Karpas-422 (cell line): Measurements from ENCODE around the gene MAPKAPK2. TPM values are rescaled to one million over a fixed set of nuclear protein-coding genes. Genes with fewer than 3 reads are reported as not detected.

Source experiments
- DNase-seq: peaks from one replicate; pipeline ENCODE4 v3.0.0-alpha.2; 2015
- H2AFZ ChIP-seq: fragments of 200-600 bp; sonication (generic); 2 replicates; pipeline ENCODE4 v1.6.1; 2014; ENCODE audit warnings: antibody characterized with exemption, low read length, mixed read lengths
- H3K27ac ChIP-seq: fragments of 200-600 bp; sonication (generic); 2 replicates; pipeline ENCODE4 v1.5.1; 2014; ENCODE audit warnings: mild to moderate bottlenecking, low read length, moderate library complexity
- H3K27me3 ChIP-seq: fragments of 200-600 bp; sonication (generic); 2 replicates; pipeline ENCODE4 v1.6.1; 2014; ENCODE audit warnings: low read length, mixed read lengths
- H3K36me3 ChIP-seq: fragments of 200-600 bp; sonication (generic); 2 replicates; pipeline ENCODE4 v1.6.1; 2014; ENCODE audit warnings: low read length, mixed read lengths; ENCODE audit not compliant: insufficient read depth
- H3K4me1 ChIP-seq: fragments of 200-600 bp; sonication (generic); 2 replicates; pipeline ENCODE4 v1.6.1; 2014; ENCODE audit warnings: mild to moderate bottlenecking, low read length, mixed read lengths
- H3K4me2 ChIP-seq: fragments of 200-600 bp; sonication (generic); 2 replicates; pipeline ENCODE4 v1.6.1; 2014; ENCODE audit warnings: low read length, low read depth, mild to moderate bottlenecking; ENCODE audit not compliant: poor library complexity, severe bottlenecking
- H3K4me3 ChIP-seq: fragments of 200-600 bp; sonication (generic); 2 replicates; pipeline ENCODE4 v1.5.1; 2014; ENCODE audit warnings: mild to moderate bottlenecking, antibody characterized with exemption, low read length, mixed read lengths
- H3K79me2 ChIP-seq: fragments of 200-600 bp; sonication (generic); 2 replicates; pipeline ENCODE4 v1.6.1; 2014; ENCODE audit warnings: mild to moderate bottlenecking, low read length, mixed read lengths
- H3K9ac ChIP-seq: fragments of 200-600 bp; sonication (generic); 2 replicates; pipeline ENCODE4 v1.6.0; 2014; ENCODE audit warnings: low read length
- H3K9me2 ChIP-seq: fragments of 200-600 bp; sonication (generic), shearing (Covaris generic); replicated peaks from 2 replicates; pipeline ENCODE4 v1.6.0; 2014; ENCODE audit warnings: mild to moderate bottlenecking, low read length, moderate library complexity; ENCODE audit not compliant: insufficient read depth
- H3K9me3 ChIP-seq: fragments of 300-700, 200-600 bp; sonication (generic); 2 replicates; pipeline ENCODE4 v1.6.1; 2014; ENCODE audit warnings: low read length, mixed read lengths
- H4K20me1 ChIP-seq: fragments of 200-600 bp; sonication (generic); 2 replicates; pipeline ENCODE4 v1.6.1; 2014; ENCODE audit warnings: mild to moderate bottlenecking, antibody characterized with exemption, low read length, low read depth; ENCODE audit not compliant: insufficient read depth
- total RNA-seq: library from RNA; depleted of rRNA; stranded (reverse); fragments of >200 nt; shearing (Covaris generic); gene quantifications from 2 replicates; pipeline ENCODE4 v1.2.3, GENCODE V29; 2014; ENCODE audit warnings: low replicate concordance

Gene MAPKAPK2
- total RNA-seq, 1 experiment from 2014 or later, result 19.8 TPM

- no peak overlapping the region for H3K27ac ChIP-seq
- no peaks in the 10 kb centered on the region for H3K36me3 ChIP-seq
- H2AFZ ChIP-seq, result no peak overlapping the region
These were observed 21.3 kb upstream of the MAPKAPK2 start for GRCh38 chr1:206663362-206663761.

GRCh38 chr1:206663832-206664652 is 20.7 kb upstream of the MAPKAPK2 start:
- H3K4me2 ChIP-seq, result peak overlapping the region; percentile 40
- H3K9ac ChIP-seq, result no peak overlapping the region
- peak overlapping the region; percentile 16; the same call in 1 of the 2 replicates for H3K4me3 ChIP-seq

More at GRCh38 chr1:206663362-206663761, 21.3 kb upstream of the MAPKAPK2 start:
- no peaks in the 10 kb centered on the region for H3K27me3 ChIP-seq
- H3K4me2 ChIP-seq, result peak overlapping the region; percentile 40
- H3K9me3 ChIP-seq, result no peaks in the 10 kb centered on the region
- no peaks in the 10 kb centered on the region for H4K20me1 ChIP-seq
- H3K9ac ChIP-seq, result no peak overlapping the region
- peaks cover 34% of the 10 kb centered on the region for H3K4me1 ChIP-seq
- no peaks in the 10 kb centered on the region for H3K79me2 ChIP-seq
- H3K4me3 ChIP-seq, result no peak overlapping the region; the same call in 1 of the 2 replicates
- H3K9me2 ChIP-seq, result no peaks in the 10 kb centered on the region
- no peak for DNase-seq

DNA sequence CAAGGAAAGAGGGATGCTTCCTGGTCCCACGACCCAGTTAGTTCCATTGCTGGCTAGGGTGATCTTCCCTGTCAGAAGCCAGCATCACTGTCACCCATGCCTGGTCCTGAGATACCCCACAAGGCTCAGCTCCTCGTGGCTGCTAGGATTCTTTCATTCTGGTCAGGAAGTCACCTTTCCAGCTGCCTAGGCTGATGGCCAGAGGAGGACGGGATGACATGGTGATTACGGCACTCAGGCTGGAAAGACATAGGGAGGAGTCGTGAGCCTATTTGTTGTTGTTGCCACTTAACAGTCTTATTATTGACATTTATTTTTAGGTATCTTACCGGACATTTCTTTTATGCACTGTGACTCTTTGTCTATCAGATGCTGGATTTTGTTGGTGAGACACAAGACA is 20.0 kb upstream of the MAPKAPK2 start:
- Histone ChIP-seq H3K27me3 (no peaks in the 10 kb centered on the region), H4K20me1 (no peaks in the 10 kb centered on the region), H3K27ac (no peak overlapping the region), H3K36me3 (no peaks in the 10 kb centered on the region), H3K9ac (no peak overlapping the region), H3K4me3 (no peak overlapping the region), H3K4me2 (peak overlapping the region; percentile 40), H3K9me3 (no peaks in the 10 kb centered on the region), H3K9me2 (no peaks in the 10 kb centered on the region), H3K4me1 (peaks cover 34% of the 10 kb centered on the region), H2AFZ (no peak overlapping the region), H3K79me2 (no peaks in the 10 kb centered on the region)
- no peak for DNase-seq

More at GRCh38 chr1:206663832-206664652, 20.7 kb upstream of the MAPKAPK2 start:
- no peaks in the 10 kb centered on the region for H3K79me2 ChIP-seq
- no peak overlapping the region for H2AFZ ChIP-seq
- no peak overlapping the region for H3K27ac ChIP-seq
- no peaks in the 10 kb centered on the region for H3K9me3 ChIP-seq
- H3K4me1 ChIP-seq, result peaks cover 34% of the 10 kb centered on the region
- H4K20me1 ChIP-seq, result no peaks in the 10 kb centered on the region
- no peaks in the 10 kb centered on the region for H3K9me2 ChIP-seq
- no peaks in the 10 kb centered on the region for H3K36me3 ChIP-seq
- peak; percentile 88 for DNase-seq
- H3K27me3 ChIP-seq, result no peaks in the 10 kb centered on the region

- H2AFZ ChIP-seq, result no peak overlapping the region
- H3K27ac ChIP-seq, result no peak overlapping the region
These were observed 18.6 kb upstream of the MAPKAPK2 start for GRCh38 chr1:206666031-206666561.

GRCh38 chr1:206666954-206667665 is 17.6 kb upstream of the MAPKAPK2 start:
- H2AFZ ChIP-seq, result no peak overlapping the region
- no peaks in the 10 kb centered on the region for H3K79me2 ChIP-seq
- no peaks in the 10 kb centered on the region for H4K20me1 ChIP-seq
- H3K9me2 ChIP-seq, result no peaks in the 10 kb centered on the region
- no peaks in the 10 kb centered on the region for H3K36me3 ChIP-seq
- H3K4me2 ChIP-seq, result no peak overlapping the region
- H3K9ac ChIP-seq, result no peak overlapping the region
- peaks cover 36% of the 10 kb centered on the region for H3K4me1 ChIP-seq
- no peaks in the 10 kb centered on the region for H3K27me3 ChIP-seq
- no peak overlapping the region for H3K4me3 ChIP-seq
- no peak overlapping the region for H3K27ac ChIP-seq
- DNase-seq, result no peak
- H3K9me3 ChIP-seq, result no peaks in the 10 kb centered on the region

More at GRCh38 chr1:206666031-206666561, 18.6 kb upstream of the MAPKAPK2 start:
- Histone ChIP-seq H3K4me2 (no peak overlapping the region), H3K27me3 (no peaks in the 10 kb centered on the region), H3K9me3 (no peaks in the 10 kb centered on the region), H3K4me1 (peaks cover 34% of the 10 kb centered on the region), H3K9ac (no peak overlapping the region), H4K20me1 (no peaks in the 10 kb centered on the region), H3K9me2 (no peaks in the 10 kb centered on the region), H3K36me3 (no peaks in the 10 kb centered on the region), H3K79me2 (no peaks in the 10 kb centered on the region), H3K4me3 (no peak overlapping the region)
- no peak for DNase-seq

DNA sequence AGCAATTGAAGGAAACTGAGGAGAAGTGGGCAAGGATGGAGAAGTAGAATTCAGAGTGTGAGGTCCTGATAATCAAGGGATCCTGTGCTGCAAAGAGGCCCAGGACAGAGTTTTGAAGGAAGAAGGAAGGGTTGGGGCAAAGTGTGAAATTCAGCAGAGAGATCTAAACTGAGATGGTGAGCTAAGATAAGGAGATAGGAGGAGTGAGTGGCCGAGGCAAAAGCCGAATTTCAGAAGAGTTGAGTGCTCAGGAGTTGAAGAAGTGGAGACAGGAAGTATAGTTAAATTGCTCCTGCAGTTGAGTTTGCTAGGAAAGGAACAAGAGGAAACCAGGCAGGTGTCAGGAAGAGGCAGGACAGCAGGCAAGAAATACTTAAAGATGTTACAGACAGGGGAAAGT is 16.4 kb upstream of the MAPKAPK2 start:
- Histone ChIP-seq H3K9ac (no peak overlapping the region), H4K20me1 (peaks cover 4% of the 10 kb centered on the region; the same call in 1 of the 2 replicates), H3K27ac (no peak overlapping the region), H3K27me3 (no peaks in the 10 kb centered on the region), H3K4me2 (no peak overlapping the region), H2AFZ (no peak overlapping the region), H3K36me3 (no peaks in the 10 kb centered on the region), H3K4me1 (peaks cover 36% of the 10 kb centered on the region), H3K9me3 (no peaks in the 10 kb centered on the region), H3K4me3 (no peak overlapping the region), H3K79me2 (no peaks in the 10 kb centered on the region), H3K9me2 (no peaks in the 10 kb centered on the region)
- DNase-seq, result no peak

- no peak for DNase-seq
- no peak overlapping the region for H3K9ac ChIP-seq
- peaks cover 34% of the 10 kb centered on the region for H3K4me1 ChIP-seq
- H3K4me2 ChIP-seq, result no peak overlapping the region
- no peaks in the 10 kb centered on the region for H3K79me2 ChIP-seq
- no peaks in the 10 kb centered on the region for H3K9me2 ChIP-seq
- no peak overlapping the region for H3K4me3 ChIP-seq
- H4K20me1 ChIP-seq, result peaks cover 7% of the 10 kb centered on the region; the same call in 1 of the 2 replicates
- H3K27ac ChIP-seq, result no peak overlapping the region
- H3K36me3 ChIP-seq, result no peaks in the 10 kb centered on the region
- H2AFZ ChIP-seq, result no peak overlapping the region
- no peaks in the 10 kb centered on the region for H3K9me3 ChIP-seq
- no peaks in the 10 kb centered on the region for H3K27me3 ChIP-seq
These were observed 15.8 kb upstream of the MAPKAPK2 start for GRCh38 chr1:206668874-206669410.
